Measurements from ENCODE around the gene PI4KA. TPM values are rescaled to one million over a fixed set of nuclear protein-coding genes. Genes with fewer than 3 reads are reported as not detected.
A peak's percentile ranks its signal among the peaks of the same experiment; 100 is the strongest.

Gene PI4KA
- total RNA-seq, 1 experiment from 2014 or later, result 65.8 TPM

- H3K18ac ChIP-seq (ENCODE audit: insufficient read length, low read depth, low read length), result no peak overlapping the region
- DNase-seq, result no peak
- no peak overlapping the region for H3K23ac ChIP-seq (ENCODE audit: insufficient read length, low read depth, low read length)
- no peak overlapping the region for H2BK20ac ChIP-seq (ENCODE audit: low read depth, low read length, poor library complexity, severe bottlenecking)
- no peaks in the 10 kb centered on the region for H3K9me3 Mint-ChIP-seq
- H3K4ac ChIP-seq (ENCODE audit: low read depth, low read length), result no peak overlapping the region
- H3K27me3 ChIP-seq (ENCODE audit: insufficient read depth, low read length), result no peaks in the 10 kb centered on the region
- no peaks in the 10 kb centered on the region for H3K79me1 ChIP-seq (ENCODE audit: insufficient read depth, low read depth, low read length, poor library complexity, severe bottlenecking)
- H3K4me2 ChIP-seq (ENCODE audit: insufficient read depth, insufficient read length, low read length), result no peak overlapping the region
- H3K14ac ChIP-seq (ENCODE audit: insufficient read depth, low read length), result no peak overlapping the region
- H2AK5ac ChIP-seq (ENCODE audit: insufficient read length, low read length), result no peak overlapping the region
- no peaks in the 10 kb centered on the region for H4K20me1 ChIP-seq (ENCODE audit: control insufficient read depth, insufficient read depth, insufficient read length)
- H4K8ac ChIP-seq (replicated peaks; ENCODE audit: insufficient read length, low read depth, low read length), result no peak overlapping the region
- H3K4me1 ChIP-seq (ENCODE audit: insufficient read depth, low read length), result no peaks in the 10 kb centered on the region
- no peak for TF ChIP-seq CTCF (conservative IDR thresholded peaks at IDR 0.05)
- H4K91ac ChIP-seq (ENCODE audit: insufficient read length, low read depth, low read length), result no peak overlapping the region
- no peaks in the 10 kb centered on the region for H3K4me1 Mint-ChIP-seq
- no peak overlapping the region for H2AFZ ChIP-seq (ENCODE audit: low read length)
- no peak overlapping the region for H2BK12ac ChIP-seq (ENCODE audit: insufficient read length, low read depth, low read length)
- H3K27ac ChIP-seq (ENCODE audit: insufficient read length, low read depth, low read length), result no peak overlapping the region
- peak overlapping the region in 1 of 3 experiments; percentile 27; a peak in 2 of 7 replicates for H3K27ac Mint-ChIP-seq
- no CpG with 5 or more reads among the region's 13 CpGs for WGBS (ENCODE audit: extremely low coverage, insufficient read length, low lambda C conversion rate)
- no peak overlapping the region for H2BK15ac ChIP-seq (ENCODE audit: low read depth, low read length)
- H3T11ph ChIP-seq (ENCODE audit: low read length), result no peak overlapping the region
- H2BK120ac ChIP-seq (ENCODE audit: low read depth, low read length, poor library complexity, severe bottlenecking), result no peak overlapping the region
- no peak overlapping the region for H3K56ac ChIP-seq (ENCODE audit: insufficient read length, low read depth, low read length)
- no peak overlapping the region for H4K5ac ChIP-seq (ENCODE audit: insufficient read length, low read depth, low read length)
- H3K9me3 ChIP-seq (ENCODE audit: control insufficient read depth, low read depth, low read length), result no peaks in the 10 kb centered on the region
- H3K4me3 Mint-ChIP-seq, result no peak overlapping the region
- H3K27me3 Mint-ChIP-seq (ENCODE audit: low read depth), result no peaks in the 10 kb centered on the region
- peaks cover 5 to 39% (median 10%) of the 10 kb centered on the region in 3 experiments; a peak in 5 of 7 replicates for H3K36me3 Mint-ChIP-seq (ENCODE audit: insufficient read depth in 1 of 3, low read depth in 3 of 3)
- H3K23me2 ChIP-seq (ENCODE audit: insufficient read length, low read depth, low read length, poor library complexity, severe bottlenecking), result no peaks in the 10 kb centered on the region
- H2BK5ac ChIP-seq (ENCODE audit: insufficient read length, low read length), result no peak overlapping the region
- H3K79me2 ChIP-seq (ENCODE audit: insufficient read depth, low read length), result no peaks in the 10 kb centered on the region
- no peak overlapping the region for H3K9ac ChIP-seq (ENCODE audit: extremely low read depth, insufficient read length, low read length)
Observed at GRCh38 chr22:20729194-20729593, 129.4 kb downstream of the PI4KA start.
